H9 (cell line): Measurements from ENCODE around the gene TSC22D1. TPM values are rescaled to one million over a fixed set of nuclear protein-coding genes. Genes with fewer than 3 reads are reported as not detected.

Experiments used
- DNase-seq: peaks from one replicate; pipeline ENCODE4 v3.0.0-alpha.2; 2017
- H2AFZ ChIP-seq: one replicate; pipeline ENCODE4 v1.6.1; 2013; ENCODE audit warnings: mild to moderate bottlenecking, low read length, control low read depth, moderate library complexity
- H2AK5ac ChIP-seq: 2 replicates; pipeline ENCODE4 v1.6.1; 2013; ENCODE audit warnings: low read length, control low read depth, mixed read lengths; ENCODE audit not compliant: insufficient read length
- H2BK120ac ChIP-seq: one replicate; pipeline ENCODE4 v1.6.1; 2013; ENCODE audit warnings: low read depth, mild to moderate bottlenecking, low read length, control low read depth, inconsistent platforms; ENCODE audit not compliant: poor library complexity, severe bottlenecking
- H2BK12ac ChIP-seq: 2 replicates; pipeline ENCODE4 v1.6.1; 2013; ENCODE audit warnings: low read length, control low read depth, mixed read lengths, low read depth; ENCODE audit not compliant: insufficient read length
- H2BK15ac ChIP-seq: 2 replicates; pipeline ENCODE4 v1.6.1; 2013; ENCODE audit warnings: low read depth, low read length, control low read depth
- H2BK20ac ChIP-seq: one replicate; pipeline ENCODE4 v1.6.1; 2013; ENCODE audit warnings: low read depth, mild to moderate bottlenecking, low read length, control low read depth, inconsistent platforms; ENCODE audit not compliant: poor library complexity, severe bottlenecking
- H2BK5ac ChIP-seq: 2 replicates; pipeline ENCODE4 v1.6.1; 2013; ENCODE audit warnings: low read length, control low read depth, mixed read lengths; ENCODE audit not compliant: insufficient read length
- H3K14ac ChIP-seq: 2 replicates; pipeline ENCODE4 v1.6.1; 2013; ENCODE audit warnings: low read length, control low read depth; ENCODE audit not compliant: insufficient read depth
- H3K18ac ChIP-seq: 2 replicates; pipeline ENCODE4 v1.6.1; 2013; ENCODE audit warnings: low read depth, mild to moderate bottlenecking, mixed read lengths, low read length, control low read depth; ENCODE audit not compliant: insufficient read length
- H3K23ac ChIP-seq: 2 replicates; pipeline ENCODE4 v1.6.1; 2013; ENCODE audit warnings: low read length, control low read depth, mixed read lengths, low read depth; ENCODE audit not compliant: insufficient read length
- H3K23me2 ChIP-seq: 2 replicates; pipeline ENCODE4 v1.6.1; 2013; ENCODE audit warnings: low read depth, mild to moderate bottlenecking, mixed read lengths, low read length, control low read depth; ENCODE audit not compliant: insufficient read length, poor library complexity, severe bottlenecking
- H3K27ac ChIP-seq: 2 replicates; pipeline ENCODE4 v1.5.1; 2013; ENCODE audit warnings: low read length, control low read depth, mixed read lengths, low read depth; ENCODE audit not compliant: insufficient read length
- H3K27me3 ChIP-seq: 2 replicates; pipeline ENCODE4 v1.6.1; 2013; ENCODE audit warnings: low read length, control low read depth, inconsistent platforms; ENCODE audit not compliant: insufficient read depth
- H3K4ac ChIP-seq: 2 replicates; pipeline ENCODE4 v1.6.1; 2013; ENCODE audit warnings: low read depth, mild to moderate bottlenecking, control low read depth, inconsistent platforms, low read length, moderate library complexity
- H3K4me1 ChIP-seq: 2 replicates; pipeline ENCODE4 v1.6.1; 2013; ENCODE audit warnings: low read length, control low read depth, inconsistent platforms; ENCODE audit not compliant: insufficient read depth
- H3K4me2 ChIP-seq: 2 replicates; pipeline ENCODE4 v1.6.1; 2013; ENCODE audit warnings: low read length, control low read depth, mixed read lengths; ENCODE audit not compliant: insufficient read length, insufficient read depth
- H3K56ac ChIP-seq: 2 replicates; pipeline ENCODE4 v1.6.1; 2013; ENCODE audit warnings: low read depth, mild to moderate bottlenecking, mixed read lengths, low read length, control low read depth; ENCODE audit not compliant: insufficient read length
- H3K79me1 ChIP-seq: 2 replicates; pipeline ENCODE4 v1.6.1; 2013; ENCODE audit warnings: low read depth, mild to moderate bottlenecking, moderate library complexity, low read length, control low read depth, inconsistent platforms; ENCODE audit not compliant: insufficient read depth, poor library complexity, severe bottlenecking
- H3K79me2 ChIP-seq: 2 replicates; pipeline ENCODE4 v1.6.1; 2013; ENCODE audit warnings: low read length, control low read depth, inconsistent platforms; ENCODE audit not compliant: insufficient read depth
- H3K9ac ChIP-seq: 2 replicates; pipeline ENCODE4 v1.6.1; 2013; ENCODE audit warnings: low read length, control low read depth, mixed read lengths; ENCODE audit not compliant: insufficient read length; ENCODE audit errors: extremely low read depth
- H3K9me3 ChIP-seq: one replicate; pipeline ENCODE4 v1.6.1; 2013; ENCODE audit warnings: low read depth, low read length, inconsistent platforms; ENCODE audit not compliant: control insufficient read depth
- H3T11ph ChIP-seq: one replicate; pipeline ENCODE4 v1.6.1; 2013; ENCODE audit warnings: mild to moderate bottlenecking, low read length, control low read depth, inconsistent platforms
- H4K20me1 ChIP-seq: one replicate; pipeline ENCODE4 v1.6.1; 2013; ENCODE audit not compliant: control insufficient read depth, insufficient read length, insufficient read depth
- H4K5ac ChIP-seq: 2 replicates; pipeline ENCODE4 v1.6.1; 2013; ENCODE audit warnings: low read depth, mild to moderate bottlenecking, mixed read lengths, low read length, control low read depth; ENCODE audit not compliant: insufficient read length
- H4K8ac ChIP-seq: replicated peaks from 2 replicates; pipeline ENCODE4 v1.6.1; 2013; ENCODE audit warnings: low read length, control low read depth, mixed read lengths, low read depth; ENCODE audit not compliant: insufficient read length
- H4K91ac ChIP-seq: 2 replicates; pipeline ENCODE4 v1.6.1; 2013; ENCODE audit warnings: low read depth, mild to moderate bottlenecking, moderate library complexity, mixed read lengths, low read length, control low read depth; ENCODE audit not compliant: insufficient read length
- H3K27ac Mint-ChIP-seq, 3 experiments: 2 replicates in 2 of 3; 3 replicates in 1 of 3; pipeline ENCODE4 v1.8.0; 2020 to 2021; ENCODE audit warnings: mixed read lengths in 3 of 3, mild to moderate bottlenecking in 1 of 3, moderate library complexity in 1 of 3
- H3K27me3 Mint-ChIP-seq: 2 replicates; pipeline ENCODE4 v1.8.0; 2021; ENCODE audit warnings: low read depth, mild to moderate bottlenecking, moderate library complexity, mixed read lengths
- H3K36me3 Mint-ChIP-seq, 3 experiments: 2 replicates in 2 of 3; 3 replicates in 1 of 3; pipeline ENCODE4 v1.8.0; 2020 to 2021; ENCODE audit warnings: low read depth in 3 of 3, mixed read lengths in 3 of 3; ENCODE audit not compliant: insufficient read depth in 1 of 3
- H3K4me1 Mint-ChIP-seq, 2 experiments: 2 replicates each; pipeline ENCODE4 v1.8.0; 2020; ENCODE audit warnings: mixed read lengths in 2 of 2
- H3K4me3 Mint-ChIP-seq, 2 experiments: 2 replicates in 1 of 2; 3 replicates in 1 of 2; pipeline ENCODE4 v1.8.0; 2020 to 2021; ENCODE audit warnings: mild to moderate bottlenecking in 2 of 2, mixed read lengths in 2 of 2, moderate library complexity in 1 of 2
- H3K9me3 Mint-ChIP-seq, 2 experiments: 2 replicates in 1 of 2; 3 replicates in 1 of 2; pipeline ENCODE4 v1.8.0; 2020; ENCODE audit warnings: mild to moderate bottlenecking in 2 of 2, mixed read lengths in 2 of 2, moderate library complexity in 1 of 2
- WGBS: extraction: QIAGEN DNeasy Blood & Tissue Kit; methylation state at CpG from one replicate; pipeline ENCODE4 v1.1.7; 2013; ENCODE audit warnings: missing lambda C conversion rate, low lambda C conversion rate, mixed read lengths; ENCODE audit not compliant: insufficient read length; ENCODE audit errors: extremely low coverage; 5-methylcytosine and 5-hydroxymethylcytosine counted together
- total RNA-seq: library from RNA; stranded (reverse); gene quantifications from 2 replicates; pipeline ENCODE4 v1.2.1, GENCODE V29; 2021
- TF ChIP-seq, protein P1 (sequence below): fragments of 200-600 bp; sonication (generic); conservative IDR thresholded peaks from 3 replicates; pipeline ENCODE4 v1.8.0; 2021; ENCODE audit warnings: antibody characterized with exemption, mild to moderate bottlenecking

TSC22D1 gene
- total RNA-seq, 1 experiment from 2014 or later, result 76.7 TPM

DNA sequence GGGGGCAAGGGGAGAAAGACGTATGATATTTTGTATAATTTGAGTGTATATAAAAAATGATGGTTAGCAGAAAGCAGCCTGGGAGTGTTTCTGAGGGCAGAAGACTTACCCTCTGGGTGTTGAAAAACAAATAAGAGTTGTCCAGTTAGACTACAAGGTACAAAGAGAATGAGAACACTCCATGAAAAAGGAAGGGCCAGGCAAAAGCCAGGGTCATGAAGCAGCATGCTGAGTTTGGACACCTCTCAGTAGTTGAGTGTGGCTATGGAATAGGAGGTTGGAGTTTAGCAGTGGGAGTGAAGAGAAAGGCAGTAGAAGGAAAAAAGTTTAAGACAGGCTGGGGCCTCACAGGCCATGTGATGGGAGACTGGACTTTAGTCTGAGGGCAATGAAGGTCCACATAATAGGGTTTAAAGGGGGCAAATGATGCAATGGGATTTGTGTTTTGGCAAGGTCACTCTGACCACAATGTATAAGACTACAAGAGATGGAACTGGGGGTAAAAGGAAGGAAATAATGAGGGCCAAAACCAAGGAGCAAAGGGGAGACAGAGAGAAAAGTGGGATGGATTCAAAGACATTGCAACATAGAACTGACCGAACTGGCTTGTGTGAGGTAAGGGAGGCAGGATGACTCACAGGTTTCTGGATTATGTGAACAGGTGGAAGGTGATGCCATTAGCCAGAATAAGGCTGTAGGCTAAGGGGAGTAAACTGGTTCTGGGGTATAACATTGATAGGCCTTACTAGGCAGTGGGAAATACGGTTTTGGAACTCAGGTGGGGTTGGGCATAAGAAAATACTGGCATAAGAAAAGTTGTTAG is 125.9 kb downstream of the TSC22D1 start:
- Histone ChIP-seq H2AK5ac (no peak overlapping the region), H2BK120ac (no peak overlapping the region), H3K9me3 (no peaks in the 10 kb centered on the region), H3K79me1 (peaks cover 3% of the 10 kb centered on the region), H2BK15ac (no peak overlapping the region), H4K8ac (no peak overlapping the region), H3K4me2 (no peak overlapping the region), H2BK20ac (no peak overlapping the region), H4K91ac (no peak overlapping the region), H3K23ac (no peak overlapping the region), H3K4ac (no peak overlapping the region), H3K23me2 (no peaks in the 10 kb centered on the region), H3K14ac (no peak overlapping the region), H3K56ac (no peak overlapping the region), H2BK12ac (no peak overlapping the region), H3K18ac (no peak overlapping the region), H3K4me1 (0 out of 2 replicates have a peak, but pooled peaks cover 2% of the 10 kb centered on the region), H3K27ac (no peak overlapping the region), H4K5ac (no peak overlapping the region), H3K27me3 (no peaks in the 10 kb centered on the region), H2BK5ac (no peak overlapping the region), H4K20me1 (no peaks in the 10 kb centered on the region), H3T11ph (no peak overlapping the region), H2AFZ (no peak overlapping the region), H3K9ac (no peak overlapping the region), H3K79me2 (no peaks in the 10 kb centered on the region)
- H3K27ac Mint-ChIP-seq, result peak overlapping the region in 2 of 3 experiments; percentile 4 to 10; a peak in 5 of 7 replicates
- H3K27me3 Mint-ChIP-seq, result no peaks in the 10 kb centered on the region; the same call in 1 of the 2 replicates
- TF ChIP-seq, protein P1, sequence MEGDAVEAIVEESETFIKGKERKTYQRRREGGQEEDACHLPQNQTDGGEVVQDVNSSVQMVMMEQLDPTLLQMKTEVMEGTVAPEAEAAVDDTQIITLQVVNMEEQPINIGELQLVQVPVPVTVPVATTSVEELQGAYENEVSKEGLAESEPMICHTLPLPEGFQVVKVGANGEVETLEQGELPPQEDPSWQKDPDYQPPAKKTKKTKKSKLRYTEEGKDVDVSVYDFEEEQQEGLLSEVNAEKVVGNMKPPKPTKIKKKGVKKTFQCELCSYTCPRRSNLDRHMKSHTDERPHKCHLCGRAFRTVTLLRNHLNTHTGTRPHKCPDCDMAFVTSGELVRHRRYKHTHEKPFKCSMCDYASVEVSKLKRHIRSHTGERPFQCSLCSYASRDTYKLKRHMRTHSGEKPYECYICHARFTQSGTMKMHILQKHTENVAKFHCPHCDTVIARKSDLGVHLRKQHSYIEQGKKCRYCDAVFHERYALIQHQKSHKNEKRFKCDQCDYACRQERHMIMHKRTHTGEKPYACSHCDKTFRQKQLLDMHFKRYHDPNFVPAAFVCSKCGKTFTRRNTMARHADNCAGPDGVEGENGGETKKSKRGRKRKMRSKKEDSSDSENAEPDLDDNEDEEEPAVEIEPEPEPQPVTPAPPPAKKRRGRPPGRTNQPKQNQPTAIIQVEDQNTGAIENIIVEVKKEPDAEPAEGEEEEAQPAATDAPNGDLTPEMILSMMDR, result no peak
- peaks cover 0 to 2% (median 0%) of the 10 kb centered on the region in 3 experiments; a peak in 2 of 7 replicates for H3K36me3 Mint-ChIP-seq
- DNase-seq, result no peak
- peaks cover 7 to 12% of the 10 kb centered on the region in 2 experiments; a peak in 3 of 4 replicates for H3K4me1 Mint-ChIP-seq
- H3K9me3 Mint-ChIP-seq, result no peaks in the 10 kb centered on the region
- WGBS, result no CpG with 5 or more reads among the region's 3 CpGs
- H3K4me3 Mint-ChIP-seq, result no peak overlapping the region
